ENCODE measurements around the gene CELF2. TPM values are rescaled to one million over a fixed set of nuclear protein-coding genes. Genes with fewer than 3 reads are reported as not detected.

The CELF2 gene
- total RNA-seq, 2 donors from 2014 or later, result 10.4 to 11.2 TPM

DNA sequence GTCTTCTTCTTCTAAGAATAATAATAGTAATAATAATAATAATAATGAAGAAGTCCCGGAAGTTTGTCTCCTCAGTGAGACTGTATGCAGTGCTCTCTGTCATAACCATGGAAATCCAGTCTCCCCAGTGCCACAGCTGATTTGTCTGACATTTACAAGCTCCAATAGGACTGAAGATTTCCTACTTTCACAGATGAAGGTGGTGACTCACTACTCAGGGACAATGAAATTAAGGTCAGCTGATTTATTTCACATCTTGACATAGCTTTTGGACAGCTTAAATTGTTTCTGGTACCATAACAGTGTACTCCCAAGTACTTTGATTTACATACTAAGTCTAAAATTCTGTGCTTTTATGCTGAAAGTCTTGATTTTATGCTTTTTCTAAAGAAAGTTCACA, 6.9 kb downstream of the CELF2 start:
- DNase-seq, result no peak
- 91 to 93% methylated on average over 1 of the region's 1 CpG for WGBS, 2 donors
- Histone ChIP-seq H3K27ac (no peak overlapping the region), H3K4me1 (no peaks in the 10 kb centered on the region), H3K9me3 (no peaks in the 10 kb centered on the region), H3K4me3 (no peak overlapping the region), H3K36me3 (replicated peaks in 1 of 2; ENCODE audit: insufficient read depth in 1 of 2, low read depth in 2 of 2) (no peaks in the 10 kb centered on the region), H3K27me3 (no peaks in the 10 kb centered on the region)
- intact Hi-C loops (cut with DNase I), result no loop called here
- no peak for ATAC-seq
- TF ChIP-seq POLR2A (IDR thresholded peaks at IDR 0.05), result no peak
- TF ChIP-seq, protein P1, sequence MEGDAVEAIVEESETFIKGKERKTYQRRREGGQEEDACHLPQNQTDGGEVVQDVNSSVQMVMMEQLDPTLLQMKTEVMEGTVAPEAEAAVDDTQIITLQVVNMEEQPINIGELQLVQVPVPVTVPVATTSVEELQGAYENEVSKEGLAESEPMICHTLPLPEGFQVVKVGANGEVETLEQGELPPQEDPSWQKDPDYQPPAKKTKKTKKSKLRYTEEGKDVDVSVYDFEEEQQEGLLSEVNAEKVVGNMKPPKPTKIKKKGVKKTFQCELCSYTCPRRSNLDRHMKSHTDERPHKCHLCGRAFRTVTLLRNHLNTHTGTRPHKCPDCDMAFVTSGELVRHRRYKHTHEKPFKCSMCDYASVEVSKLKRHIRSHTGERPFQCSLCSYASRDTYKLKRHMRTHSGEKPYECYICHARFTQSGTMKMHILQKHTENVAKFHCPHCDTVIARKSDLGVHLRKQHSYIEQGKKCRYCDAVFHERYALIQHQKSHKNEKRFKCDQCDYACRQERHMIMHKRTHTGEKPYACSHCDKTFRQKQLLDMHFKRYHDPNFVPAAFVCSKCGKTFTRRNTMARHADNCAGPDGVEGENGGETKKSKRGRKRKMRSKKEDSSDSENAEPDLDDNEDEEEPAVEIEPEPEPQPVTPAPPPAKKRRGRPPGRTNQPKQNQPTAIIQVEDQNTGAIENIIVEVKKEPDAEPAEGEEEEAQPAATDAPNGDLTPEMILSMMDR (IDR thresholded peaks at IDR 0.05), result no peak

DNA sequence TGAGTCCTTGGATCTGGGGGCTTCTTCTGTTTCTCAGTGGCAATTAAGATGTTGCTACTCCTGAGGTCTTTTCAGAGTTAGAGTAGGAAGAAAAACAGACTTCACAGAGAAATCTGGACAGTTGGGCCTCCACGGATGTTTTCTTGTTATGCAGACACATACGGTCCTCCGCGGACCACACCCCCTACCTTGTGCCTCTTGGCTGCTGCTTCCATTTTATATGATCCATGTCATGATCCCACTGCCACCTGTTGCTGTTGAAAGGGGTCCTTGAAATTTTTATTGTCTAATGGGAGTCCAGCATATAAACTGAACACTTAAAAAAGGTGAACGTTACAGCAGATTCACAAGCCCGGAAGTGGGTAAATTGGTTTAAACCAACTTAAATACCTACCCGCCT, 8.3 kb downstream of the CELF2 start:
- no peak overlapping the region for H3K4me3 ChIP-seq
- no peaks in the 10 kb centered on the region for H3K27me3 ChIP-seq
- H3K36me3 ChIP-seq (replicated peaks in 1 of 2; ENCODE audit: insufficient read depth in 1 of 2, low read depth in 2 of 2), result no peaks in the 10 kb centered on the region
- WGBS, 2 donors, result 72 to 77% methylated on average over 7 of the region's 7 CpGs
- DNase-seq (no peak), ATAC-seq (no peak)
- H3K27ac ChIP-seq, result no peak overlapping the region
- no peaks in the 10 kb centered on the region for H3K9me3 ChIP-seq
- TF ChIP-seq POLR2A (IDR thresholded peaks at IDR 0.05), result no peak
- TF ChIP-seq, protein P1 (IDR thresholded peaks at IDR 0.05), result no peak
- no peaks in the 10 kb centered on the region for H3K4me1 ChIP-seq
- intact Hi-C loops (cut with DNase I), result no loop called here

DNA sequence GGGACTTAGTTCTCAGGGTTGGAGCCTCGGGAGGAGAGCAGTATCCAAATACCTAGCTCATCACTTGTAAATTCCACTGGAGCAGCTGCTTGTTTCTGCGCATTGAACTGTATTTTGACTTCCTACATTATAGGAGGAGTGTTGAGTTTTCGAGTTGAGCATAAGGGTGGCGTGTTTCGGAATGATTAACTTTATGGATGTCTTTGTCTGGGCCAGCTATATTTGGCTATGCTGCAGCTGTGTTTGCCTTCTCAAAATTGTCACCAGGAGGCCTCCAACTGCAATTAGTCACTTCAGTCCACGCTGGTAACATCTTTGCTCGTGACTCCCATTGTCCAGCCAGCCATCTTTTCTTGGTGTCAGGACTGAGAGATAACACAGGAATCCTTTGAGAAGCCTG, 9.1 kb downstream of the CELF2 start:
- H3K27me3 ChIP-seq, result no peaks in the 10 kb centered on the region
- TF ChIP-seq POLR2A (IDR thresholded peaks at IDR 0.05), result no peak
- TF ChIP-seq, protein P1 (IDR thresholded peaks at IDR 0.05), result no peak
- no peak for ATAC-seq

DNA sequence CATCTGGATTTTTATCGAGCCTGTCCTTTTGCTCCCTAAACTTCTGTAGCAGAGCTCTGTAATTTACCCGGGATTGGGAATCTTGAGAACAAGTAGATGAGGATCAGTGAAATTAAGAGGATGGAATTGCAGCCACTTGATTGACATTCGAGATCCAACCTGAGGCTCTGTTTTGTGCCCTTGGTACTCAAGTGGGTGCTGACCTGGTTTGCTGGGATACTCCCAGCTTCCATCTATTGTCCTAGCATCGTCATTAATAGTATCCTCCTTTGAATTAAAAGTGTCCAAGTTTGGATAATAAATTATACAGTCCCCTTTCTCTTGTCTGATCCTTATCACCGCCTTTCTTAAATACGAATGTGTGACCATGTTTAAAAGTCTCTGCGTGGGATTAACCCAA, 17.1 kb downstream of the CELF2 start:
- Histone ChIP-seq H3K36me3 (replicated peaks in 1 of 2; ENCODE audit: insufficient read depth in 1 of 2, low read depth in 2 of 2) (no peaks in the 10 kb centered on the region), H3K27me3 (peaks cover 0 to 6% of the 10 kb centered on the region in 2 donors), H3K9me3 (no peaks in the 10 kb centered on the region), H3K4me1 (peaks cover 5% of the 10 kb centered on the region), H3K4me3 (no peak overlapping the region), H3K27ac (no peak overlapping the region)
- WGBS, 2 donors, result 52 to 57% methylated on average over 7 of the region's 7 CpGs
- ATAC-seq, result no peak
- TF ChIP-seq, protein P1 (IDR thresholded peaks at IDR 0.05), result no peak
- TF ChIP-seq POLR2A (IDR thresholded peaks at IDR 0.05), result no peak
- no peak for DNase-seq
- intact Hi-C loops (cut with DNase I), result loop anchor here (10.0 kb wide), 1 partner anchor 1690 kb away; no protein-coding TSS in a partner anchor

More for the DNA sequence above, 9.1 kb downstream of the CELF2 start:
- Histone ChIP-seq H3K9me3 (no peaks in the 10 kb centered on the region), H3K36me3 (replicated peaks in 1 of 2; ENCODE audit: insufficient read depth in 1 of 2, low read depth in 2 of 2) (no peaks in the 10 kb centered on the region), H3K4me1 (no peaks in the 10 kb centered on the region), H3K27ac (no peak overlapping the region), H3K4me3 (no peak overlapping the region)
- no peak for DNase-seq
- WGBS, 2 donors, result 69 to 71% methylated on average over 7 of the region's 7 CpGs
- intact Hi-C loops (cut with DNase I), result no loop called here

DNA sequence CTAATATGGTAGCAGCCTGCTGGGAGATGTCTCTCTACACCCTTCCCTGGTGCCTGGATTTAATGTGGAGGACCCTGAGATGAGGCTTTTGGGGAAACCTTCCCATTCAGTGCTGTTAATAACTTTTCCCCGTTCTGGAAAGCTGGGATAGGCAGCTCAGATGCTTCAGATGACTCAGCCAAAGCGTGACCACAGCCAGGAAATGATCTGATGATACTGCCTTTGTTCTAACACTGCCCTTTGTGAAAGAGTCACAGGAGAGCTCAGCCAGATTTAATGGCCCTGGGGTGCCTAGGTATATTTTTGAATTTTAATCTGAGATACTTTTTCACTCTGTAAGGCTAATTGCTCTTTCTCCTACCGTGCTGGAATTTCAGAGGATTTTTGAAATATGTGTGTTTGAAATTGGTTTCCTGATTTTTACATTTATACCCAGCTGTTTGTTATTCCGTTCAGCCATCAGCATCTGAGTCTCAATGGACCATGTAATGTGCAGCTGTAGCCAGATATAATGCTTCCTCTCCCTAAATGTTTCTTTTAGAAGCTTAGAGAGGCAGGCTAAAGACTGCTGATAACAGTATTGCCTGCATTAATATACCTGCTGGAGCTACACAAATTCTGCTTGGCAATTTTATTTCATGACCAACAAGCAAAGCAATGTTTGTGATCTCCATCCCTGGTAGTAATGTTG, 17.8 kb downstream of the CELF2 start:
- peaks cover 0 to 6% of the 10 kb centered on the region in 2 donors for H3K27me3 ChIP-seq
- H3K36me3 ChIP-seq (replicated peaks in 1 of 2; ENCODE audit: insufficient read depth in 1 of 2, low read depth in 2 of 2), result no peaks in the 10 kb centered on the region
- intact Hi-C loops (cut with DNase I), result loop anchor here (10.0 kb wide), 1 partner anchor 1691 kb away; no protein-coding TSS in a partner anchor
- DNase-seq (peak in 1 of 4 donors; percentile 8), ATAC-seq (no peak)
- H3K4me3 ChIP-seq, result no peak overlapping the region
- 34 to 43% methylated on average over 4 of the region's 4 CpGs for WGBS, 2 donors
- TF ChIP-seq, protein P1 (IDR thresholded peaks at IDR 0.05), result no peak
- no peak for TF ChIP-seq POLR2A (IDR thresholded peaks at IDR 0.05)
- no peaks in the 10 kb centered on the region for H3K9me3 ChIP-seq
- no peak overlapping the region for H3K27ac ChIP-seq
- H3K4me1 ChIP-seq, result peaks cover 5% of the 10 kb centered on the region

Data from body of pancreas (tissue), 4 donors.